ENCODE measurements around the gene ITPK1.

The ITPK1 gene

GRCh38 chr14:93010522-93011140 is 105.1 kb downstream of the ITPK1 start:
- DNase-seq (ENCODE audit: low read depth in 2 of 2), result no peak

DNA sequence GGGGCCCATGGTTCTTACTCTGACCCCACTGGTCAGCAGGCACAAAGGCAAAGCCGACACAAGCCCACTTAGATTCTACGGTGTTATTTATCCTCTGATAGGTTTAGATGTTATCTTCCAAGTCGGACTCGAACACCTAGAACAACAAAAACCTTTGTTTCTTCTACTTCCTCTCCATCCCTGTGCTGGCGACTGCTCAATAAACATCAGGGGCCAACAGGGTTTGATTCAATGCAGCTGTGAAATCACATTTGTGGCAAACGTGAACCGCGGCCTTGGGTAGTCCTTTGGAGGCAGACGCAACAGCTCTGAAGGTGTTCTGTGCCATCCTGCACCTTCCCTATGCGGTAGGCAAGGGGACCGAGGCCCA is 105.6 kb downstream of the ITPK1 start:
- DNase-seq (ENCODE audit: low read depth in 2 of 2), result no peak

DNA sequence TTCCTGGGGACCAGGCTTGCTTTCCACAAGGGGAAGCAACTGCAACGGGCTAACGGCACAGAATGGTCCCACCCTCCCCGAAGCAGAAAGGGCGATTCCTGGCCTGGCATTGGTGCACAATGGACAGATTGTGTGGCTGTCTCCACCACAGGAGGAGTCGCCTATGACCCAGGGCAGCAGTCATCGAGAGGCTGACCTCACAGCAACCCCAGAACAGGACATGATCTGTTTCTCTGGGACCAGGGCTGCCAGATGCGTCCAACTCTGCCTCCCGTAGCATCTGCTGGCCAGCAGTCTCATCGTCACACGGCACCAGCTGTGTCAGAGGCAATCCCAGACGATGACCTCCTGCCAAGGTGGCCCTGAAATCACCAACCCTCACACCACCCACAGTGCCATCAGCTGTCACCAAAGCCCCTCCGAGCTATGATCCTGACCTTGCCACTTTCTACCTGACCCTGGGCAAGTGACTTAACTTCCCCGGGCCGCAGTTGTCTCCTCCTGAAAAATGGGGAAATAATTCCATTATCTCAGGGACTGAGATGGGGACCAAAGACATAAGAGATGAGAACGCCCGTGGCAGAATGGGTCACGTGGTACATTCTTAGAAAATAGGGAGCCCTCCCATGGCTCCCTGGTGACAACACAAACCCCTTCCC is 106.1 kb downstream of the ITPK1 start:
- DNase-seq (ENCODE audit: low read depth in 2 of 2), result no peak

- DNase-seq (ENCODE audit: low read depth in 2 of 2), result no peak
These were observed 107.3 kb downstream of the ITPK1 start for GRCh38 chr14:93008381-93008780.

- DNase-seq (ENCODE audit: low read depth in 2 of 2), result no peak
These were observed 108.3 kb downstream of the ITPK1 start for GRCh38 chr14:93007225-93007997.

DNA sequence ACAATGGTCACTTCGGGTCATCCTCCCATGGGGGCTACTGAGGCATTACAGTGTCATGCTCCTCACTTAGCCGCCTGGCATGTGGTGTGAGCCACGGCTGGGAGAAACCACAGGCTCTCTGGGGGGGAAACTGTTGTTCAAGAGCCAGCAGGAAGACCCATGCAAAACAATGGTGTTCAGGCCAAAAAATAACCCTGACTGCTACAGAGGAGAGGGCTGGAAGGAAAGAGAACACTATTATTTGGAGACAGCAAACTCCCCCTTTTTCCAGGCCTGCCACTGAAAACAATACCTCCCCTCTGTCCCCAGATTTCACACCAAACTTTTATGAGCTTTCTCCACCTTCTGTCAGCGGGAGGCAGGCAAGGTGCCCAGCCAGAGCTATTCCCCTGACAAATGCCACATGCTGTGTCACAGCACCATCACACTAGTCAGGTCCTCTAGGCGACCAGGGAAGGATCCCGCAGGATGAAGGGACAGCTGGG is 109.1 kb downstream of the ITPK1 start:
- DNase-seq (ENCODE audit: low read depth in 2 of 2), result no peak

DNA sequence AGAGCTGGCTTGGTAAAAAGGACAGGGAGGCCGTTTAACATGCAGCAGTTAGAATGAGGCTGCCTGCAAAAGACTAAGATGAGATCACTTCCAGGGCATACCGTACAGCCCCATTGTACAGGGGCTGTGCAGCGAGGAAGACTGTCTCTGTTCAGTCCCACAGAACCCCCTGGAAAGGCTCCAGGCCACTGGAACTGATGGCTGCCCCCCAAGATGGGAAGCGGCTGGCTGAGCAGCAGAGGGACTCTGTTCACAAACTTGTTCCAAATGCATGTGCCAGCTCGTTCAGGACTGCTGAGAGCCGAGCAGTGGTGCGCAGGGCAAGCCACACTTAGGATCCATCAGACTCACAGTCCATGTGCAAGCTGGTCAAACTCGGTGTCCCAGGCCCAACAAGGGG is 109.9 kb downstream of the ITPK1 start:
- DNase-seq (ENCODE audit: low read depth in 2 of 2), result no peak

- DNase-seq (ENCODE audit: low read depth in 2 of 2), result no peak
These were observed 110.5 kb downstream of the ITPK1 start for GRCh38 chr14:93005135-93005813.

GRCh38 chr14:93004699-93005082 is 111.0 kb downstream of the ITPK1 start:
- no peak for DNase-seq (ENCODE audit: low read depth in 2 of 2)

GRCh38 chr14:93003945-93004698 is 111.6 kb downstream of the ITPK1 start:
- no peak for DNase-seq (ENCODE audit: low read depth in 2 of 2)

GRCh38 chr14:93002851-93003298 is 112.8 kb downstream of the ITPK1 start:
- no peak for DNase-seq (ENCODE audit: low read depth in 2 of 2)

DNA sequence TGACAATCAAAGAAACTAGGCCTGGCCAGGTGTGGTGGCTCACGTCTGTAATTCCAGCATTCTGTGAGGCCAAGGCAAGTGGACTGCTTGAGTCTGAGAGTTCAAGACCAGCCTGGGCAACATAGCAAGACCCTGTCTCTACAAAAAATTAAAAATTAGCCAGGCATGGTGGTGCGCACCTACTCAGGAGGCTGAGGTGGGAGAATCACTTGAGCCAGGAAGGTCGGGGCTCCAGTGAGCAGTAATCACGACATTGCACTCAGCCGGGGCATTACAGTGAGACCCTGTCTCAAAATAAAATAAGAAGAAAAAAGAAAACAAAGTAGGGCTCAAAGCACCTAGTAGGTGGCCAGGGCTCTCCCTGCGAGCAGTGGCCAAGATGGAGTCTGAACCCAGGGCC is 113.7 kb downstream of the ITPK1 start:
- DNase-seq (ENCODE audit: low read depth in 2 of 2), result no peak

- no peak for DNase-seq (ENCODE audit: low read depth in 2 of 2)
These were observed 116.8 kb downstream of the ITPK1 start for GRCh38 chr14:92998946-92999345.

- no peak for DNase-seq (ENCODE audit: low read depth in 2 of 2)
These were observed 118.2 kb downstream of the ITPK1 start for GRCh38 chr14:92997343-92998061.

- no peak for DNase-seq (ENCODE audit: low read depth in 2 of 2)
These were observed 120.1 kb downstream of the ITPK1 start for GRCh38 chr14:92995620-92996019.

GRCh38 chr14:92994942-92995341 is 120.8 kb downstream of the ITPK1 start:
- DNase-seq (ENCODE audit: low read depth in 2 of 2), result no peak

DNA sequence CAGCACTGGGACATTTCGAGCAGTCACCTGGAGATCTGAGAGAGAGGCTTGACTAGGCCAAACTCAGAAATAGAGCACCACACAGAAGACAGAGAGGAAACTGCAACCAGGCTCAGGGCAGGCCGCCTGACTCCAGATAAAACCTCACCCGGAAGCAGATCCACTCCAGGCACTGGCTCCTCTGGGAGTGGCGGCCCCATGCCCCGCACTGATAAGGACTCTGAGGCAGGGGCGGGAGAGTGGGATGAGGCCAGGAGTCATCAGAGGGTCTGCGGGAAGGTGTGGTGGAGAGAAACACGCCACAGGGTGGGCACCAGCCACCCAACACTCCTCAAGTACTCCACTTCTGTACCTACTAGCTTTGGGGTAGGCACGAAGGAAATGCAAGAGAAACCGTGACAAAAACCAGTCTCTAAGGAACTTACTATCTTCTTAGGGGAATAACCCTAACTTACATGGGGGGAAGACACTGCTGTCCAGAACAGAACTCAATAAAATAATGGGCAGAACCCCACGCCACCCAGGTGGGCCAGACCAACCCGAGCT is 121.5 kb downstream of the ITPK1 start:
- no peak for DNase-seq (ENCODE audit: low read depth in 2 of 2)

- no peak for DNase-seq (ENCODE audit: low read depth in 2 of 2)
These were observed 122.4 kb downstream of the ITPK1 start for GRCh38 chr14:92993302-92993701.

GRCh38 chr14:92991536-92991935 is 124.2 kb downstream of the ITPK1 start:
- DNase-seq (ENCODE audit: low read depth in 2 of 2), result no peak
